GM18858 (cell line): ENCODE results near the gene USH1G.
"Not testable (repeated sequence)": the region's sequence is repeated elsewhere in the genome, so short reads cannot be mapped to it uniquely, and the experiment has no call there.

Experiments
- ATAC-seq: cut with Tn5 transposase; IDR thresholded peaks from one replicate; pipeline ENCODE4 v1.9.1; 2021; ENCODE audit not compliant: unreplicated experiment

The USH1G gene

DNA sequence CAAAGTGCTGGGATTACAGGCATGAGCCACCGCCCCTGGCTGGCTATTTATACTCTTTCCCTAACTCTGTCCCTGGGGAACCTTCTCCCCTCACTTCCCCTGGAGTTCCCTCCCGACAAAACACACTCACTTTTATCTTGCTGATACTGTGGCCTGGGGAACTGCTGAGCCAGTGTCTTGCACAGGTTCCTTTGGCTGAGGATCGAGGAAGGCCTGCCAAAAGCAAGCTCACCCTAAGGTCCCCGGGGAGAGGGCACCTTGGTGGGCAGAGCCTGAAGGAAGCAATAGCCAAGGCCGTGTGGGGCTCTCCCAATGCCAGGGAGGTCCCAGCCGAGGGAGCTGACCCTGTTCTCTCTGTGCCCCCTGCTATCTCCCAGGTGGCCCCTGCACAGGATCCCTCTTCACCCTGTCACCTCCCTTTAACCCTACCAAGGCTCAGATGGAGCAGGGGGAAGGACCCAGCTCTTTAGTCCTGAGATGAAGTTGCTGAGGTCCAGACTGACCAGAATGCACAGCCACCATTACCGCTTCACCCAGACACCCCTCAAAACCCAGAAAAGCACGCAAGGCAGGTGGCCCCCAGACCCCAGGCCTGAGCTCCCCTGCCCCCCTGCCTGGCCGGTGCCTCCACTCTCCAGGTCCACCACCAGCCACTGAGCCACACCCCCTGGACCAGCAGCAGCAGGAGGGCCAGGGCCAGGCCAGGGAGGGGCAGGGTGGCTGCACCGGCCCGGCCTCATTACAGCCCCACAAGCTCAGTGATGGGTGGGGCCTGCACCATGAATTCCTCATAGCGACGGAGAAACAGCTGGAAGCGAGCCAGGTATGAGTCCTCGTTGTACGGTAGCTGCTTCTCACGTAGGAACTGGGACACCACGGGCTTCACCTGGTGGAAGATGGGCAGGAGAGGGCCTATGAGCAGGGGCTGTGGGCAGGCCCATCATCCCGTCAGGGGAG, 45.2 kb downstream of the USH1G start:
- ATAC-seq: no peak

DNA sequence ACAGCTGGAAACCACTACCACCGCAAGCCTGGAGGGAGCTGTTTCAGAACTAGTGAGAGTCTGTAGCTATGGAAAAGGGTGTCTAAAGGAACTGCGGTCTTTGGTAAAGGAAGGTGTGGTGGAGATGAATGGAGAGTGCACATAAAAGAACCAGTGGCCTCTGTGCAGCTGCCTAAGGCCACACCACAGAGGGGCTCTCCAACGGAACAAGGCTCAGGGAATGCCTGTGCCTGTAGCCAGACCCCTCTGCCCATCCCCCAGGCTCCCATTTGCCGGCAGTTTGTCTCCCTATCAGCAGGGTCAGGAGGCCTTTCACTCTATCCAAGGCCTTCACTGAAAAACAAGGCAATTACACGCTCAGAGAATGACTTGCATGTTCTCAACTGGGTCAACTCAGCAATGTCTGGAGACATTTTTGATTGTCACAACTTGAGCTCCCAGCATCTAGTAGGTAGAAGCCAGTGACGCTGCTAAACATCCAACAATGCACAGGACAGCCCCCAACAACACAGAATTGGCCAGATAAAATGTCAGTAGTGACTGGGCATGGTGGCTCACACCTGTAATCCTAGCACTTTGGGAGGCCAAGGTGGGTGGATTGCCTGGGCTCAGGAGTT, 47.0 kb downstream of the USH1G start:
- no peak for ATAC-seq

DNA sequence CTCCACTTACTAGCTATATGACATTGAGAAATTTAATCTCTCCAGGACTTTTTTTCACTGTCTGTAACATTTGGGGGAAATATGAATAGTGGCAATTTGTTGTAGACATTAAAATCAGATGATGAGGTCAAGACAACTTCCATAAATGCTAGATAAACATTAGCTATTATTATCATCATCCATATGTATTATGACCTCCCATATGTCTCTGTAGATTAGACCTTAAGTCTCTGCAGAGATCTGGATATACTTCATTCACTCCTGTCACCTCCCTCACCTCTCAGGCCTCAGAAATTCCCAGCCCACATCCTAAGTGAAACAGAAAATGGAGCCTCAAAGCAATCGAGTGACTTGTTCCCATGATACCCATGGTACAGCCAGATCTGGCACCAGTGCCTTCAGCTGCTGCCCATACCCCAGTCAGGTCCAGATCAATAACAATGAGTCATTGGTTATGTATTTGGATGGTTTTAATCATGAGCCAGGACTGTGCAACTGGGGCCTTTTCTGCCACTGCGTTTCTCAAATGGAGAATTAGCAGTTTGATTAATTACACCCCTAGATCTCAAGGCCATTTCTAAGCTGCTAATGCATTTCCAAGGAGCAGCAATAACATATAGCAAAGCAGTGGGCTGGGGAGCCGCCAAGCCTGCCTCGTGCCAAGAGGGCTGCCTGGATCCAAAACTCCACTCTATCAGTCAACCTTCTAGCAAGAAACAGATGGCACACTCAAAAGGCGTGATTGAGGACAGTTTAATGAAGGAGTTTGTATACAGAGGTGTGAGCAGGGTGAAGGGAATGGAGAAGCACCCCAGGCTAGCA, 47.7 kb downstream of the USH1G start:
- no peak for ATAC-seq

DNA sequence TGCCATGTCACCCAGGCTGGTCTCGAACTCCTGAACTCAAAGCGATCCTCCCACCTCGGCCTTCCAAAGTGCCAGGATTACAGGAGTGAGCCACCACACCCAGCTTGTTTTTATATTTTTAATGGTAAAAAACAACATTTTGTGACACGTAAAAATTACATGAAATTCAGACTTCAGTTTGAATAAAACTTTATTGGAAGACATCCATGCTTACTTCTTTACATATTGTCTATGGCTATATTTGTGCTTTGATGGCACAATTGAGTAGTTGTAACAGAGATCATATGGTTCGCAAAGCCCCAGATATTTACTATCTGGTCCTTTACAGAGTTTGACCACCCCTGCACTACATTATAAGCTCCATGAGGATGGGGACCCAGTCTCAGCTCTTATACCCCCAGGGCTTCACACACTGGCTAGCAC, 48.4 kb downstream of the USH1G start:
- ATAC-seq: no peak

DNA sequence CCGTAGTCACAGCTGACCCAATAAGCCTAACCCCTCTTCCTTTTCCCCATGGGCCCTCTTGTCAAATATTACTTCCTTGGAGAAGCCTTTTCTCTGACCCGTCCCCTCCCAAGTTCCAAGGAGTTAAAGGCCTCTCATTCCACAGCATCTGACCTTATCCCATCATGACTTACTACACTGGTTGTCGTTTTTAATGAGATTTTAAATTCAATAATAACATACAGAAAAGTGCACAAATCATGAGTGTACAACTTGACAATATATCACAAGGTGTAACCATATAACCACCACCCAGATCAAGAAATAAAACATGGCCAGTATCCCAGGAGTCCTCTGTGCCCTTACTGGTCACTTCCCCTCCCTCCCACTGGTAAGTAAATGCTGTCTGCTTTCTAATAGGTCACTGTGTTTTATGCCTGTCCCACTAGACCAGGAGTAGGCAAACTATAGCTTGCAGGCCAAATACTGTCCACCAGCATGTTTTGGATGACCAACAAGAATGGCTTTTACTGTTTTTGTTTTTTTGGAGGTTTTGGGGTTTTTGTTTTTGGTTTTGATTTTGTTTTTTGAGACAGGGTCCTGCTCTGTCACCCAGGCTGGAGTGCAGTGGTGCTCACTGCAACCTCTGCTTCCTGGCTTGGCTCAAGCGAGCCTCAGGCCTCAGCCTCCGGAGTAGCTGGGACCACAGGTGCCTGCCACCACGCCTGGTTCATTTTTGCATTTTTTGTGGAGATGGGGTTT, 49.0 kb downstream of the USH1G start:
- ATAC-seq: no peak

DNA sequence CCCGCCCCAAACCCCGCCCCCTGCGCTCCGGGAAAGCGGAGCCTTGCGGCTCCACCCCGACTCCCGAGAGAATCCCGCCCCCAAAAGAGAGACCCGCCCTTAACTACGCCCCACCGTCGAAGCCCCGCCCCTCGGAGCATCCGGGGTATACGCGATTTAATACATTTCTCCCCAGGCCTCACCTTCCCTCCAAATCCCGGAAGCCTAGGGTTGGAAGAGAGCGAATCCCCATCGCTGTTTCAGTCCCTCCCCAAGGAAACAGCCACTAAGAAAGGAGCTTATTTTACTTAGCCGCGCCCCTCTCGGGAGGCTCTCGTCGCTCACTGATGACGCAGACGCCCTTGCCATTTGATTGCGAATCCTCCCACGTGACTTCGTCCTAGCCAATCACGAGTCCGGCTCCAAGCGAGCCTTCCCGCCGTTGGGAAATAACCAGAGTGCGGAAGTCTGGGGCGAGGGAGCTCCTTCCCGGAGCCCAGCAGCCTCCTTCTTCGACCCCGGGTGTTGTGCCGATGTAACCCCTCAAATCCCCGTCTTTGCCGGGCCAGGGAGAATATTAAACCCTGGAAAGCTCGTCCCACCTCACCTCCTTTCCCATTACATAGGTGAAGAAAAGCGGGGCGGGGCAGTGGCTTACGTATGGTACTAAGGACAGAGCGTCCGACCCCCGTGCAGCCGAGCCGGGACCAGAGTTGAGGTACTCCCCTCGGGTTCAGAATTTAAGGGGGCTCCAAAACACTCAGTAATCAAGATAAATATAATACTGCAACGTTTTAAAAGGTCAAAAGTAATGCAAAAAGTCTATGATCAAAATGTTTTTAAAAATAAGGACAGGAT, 49.8 kb downstream of the USH1G start:
- ATAC-seq: peak; percentile 68

DNA sequence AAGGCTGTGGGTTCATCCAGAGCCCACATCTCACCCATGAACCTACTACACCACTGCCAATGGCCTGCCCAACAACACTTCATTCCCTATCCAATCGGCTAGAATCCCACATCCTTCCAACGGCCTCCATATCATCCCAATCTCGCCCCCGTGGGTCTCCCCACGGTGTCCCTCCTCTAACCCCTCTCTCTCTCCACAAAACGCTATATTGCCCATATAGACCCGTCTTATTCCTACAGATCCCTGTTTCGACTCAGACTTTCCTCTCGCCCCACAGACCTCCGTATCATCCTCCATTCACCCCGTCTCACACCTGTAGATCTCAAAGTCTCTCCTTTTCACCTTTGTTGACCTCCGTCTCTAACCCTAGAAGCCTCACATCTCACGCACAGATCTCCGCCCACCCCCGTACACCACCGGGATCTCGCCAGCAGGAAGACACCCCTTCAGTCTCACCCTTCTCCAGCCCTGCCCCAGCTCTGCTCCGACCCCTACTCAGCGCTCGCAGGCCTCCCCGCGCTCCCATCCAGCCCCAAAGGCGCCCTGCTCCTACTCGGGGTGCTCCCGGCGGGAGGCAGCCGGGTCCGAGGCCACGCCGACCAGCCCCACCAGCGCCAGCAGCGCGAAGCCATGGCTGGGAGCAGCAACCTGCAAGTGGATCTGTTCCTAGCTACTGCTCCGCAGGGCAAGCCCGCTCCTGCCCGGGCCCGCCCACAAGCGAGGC, 50.6 kb downstream of the USH1G start, which contains the start of gene FDXR:
Gene FDXR (minus strand): TSS at position 682 of the 724 bp plus-strand sequence. CDS start 50 bp downstream, at position 632.
- peak; percentile 40 for ATAC-seq

DNA sequence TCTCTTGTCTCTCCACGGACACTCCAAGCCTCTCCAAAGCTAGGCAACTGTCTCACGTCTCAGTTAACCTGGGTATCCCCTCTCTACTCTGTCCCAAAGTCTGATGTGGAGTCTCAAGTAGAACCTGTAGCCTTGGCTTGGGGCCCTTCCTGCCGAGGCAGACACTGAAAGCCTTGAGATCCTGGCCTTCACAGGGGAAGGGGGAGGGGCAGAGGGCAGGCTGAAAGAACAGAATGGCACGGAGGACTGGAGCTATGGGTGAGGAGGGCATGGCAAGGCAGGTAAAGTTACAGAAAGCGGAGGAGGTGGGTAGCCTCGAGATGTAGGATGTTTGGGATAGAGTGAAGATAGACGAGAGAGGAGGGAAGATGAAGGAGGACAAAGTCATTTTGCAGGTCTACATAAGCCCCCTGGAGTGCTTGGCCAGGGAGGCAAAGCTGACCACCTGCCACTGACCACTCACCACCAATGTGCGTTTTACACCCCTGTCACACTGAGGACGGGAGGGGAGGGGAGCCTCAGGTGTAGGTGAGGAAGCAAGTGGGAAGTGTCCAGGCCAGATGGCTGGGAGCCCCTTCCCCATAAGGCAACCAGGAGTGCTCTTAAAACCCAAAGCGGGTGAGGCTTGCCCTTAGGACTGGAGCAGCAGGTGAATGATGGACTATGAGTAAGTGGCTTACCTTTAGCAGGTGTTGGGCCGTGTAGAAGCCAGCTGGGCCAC, 51.5 kb downstream of the USH1G start:
- ATAC-seq: no peak

DNA sequence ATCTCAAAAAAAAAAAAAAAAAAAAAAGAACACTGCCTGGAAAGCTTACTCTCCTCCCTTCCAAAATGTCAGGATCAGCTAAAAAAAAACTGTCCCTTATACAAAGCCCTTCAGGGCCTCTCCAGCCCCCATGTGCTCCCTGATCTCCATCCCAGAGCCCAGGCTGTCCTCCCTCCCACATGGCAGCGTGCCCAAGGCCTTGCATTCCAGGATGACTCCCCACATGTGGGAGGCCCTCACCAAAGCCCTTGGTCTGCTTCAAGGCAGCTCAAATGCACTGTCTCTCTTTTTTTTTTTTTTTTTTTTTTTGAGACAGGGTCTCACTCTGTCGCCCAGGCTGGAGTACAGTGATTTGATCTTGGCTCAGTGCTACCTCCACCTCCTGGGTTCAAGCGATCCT, 52.5 kb downstream of the USH1G start:
- ATAC-seq: no peak

DNA sequence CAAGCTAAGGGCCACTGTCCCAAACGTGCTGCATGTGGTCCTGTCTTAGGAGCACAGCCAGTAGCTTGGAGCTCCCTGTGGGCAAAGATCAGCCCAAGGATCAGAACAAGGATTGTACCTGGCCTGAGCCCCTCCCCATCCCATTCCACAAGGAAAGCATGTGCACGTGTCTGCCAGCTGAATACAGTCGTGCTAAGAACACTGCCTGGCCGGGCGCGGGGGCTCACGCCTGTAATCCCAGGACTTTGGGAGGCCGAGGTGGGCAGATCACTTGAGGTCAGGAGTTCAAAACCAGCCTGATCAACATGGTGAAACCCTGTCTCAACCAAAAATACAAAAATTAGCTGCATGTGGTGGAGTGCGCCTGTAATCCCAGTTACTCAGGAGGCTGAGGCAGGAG, 53.0 kb downstream of the USH1G start:
- ATAC-seq: not testable (repeated sequence)

DNA sequence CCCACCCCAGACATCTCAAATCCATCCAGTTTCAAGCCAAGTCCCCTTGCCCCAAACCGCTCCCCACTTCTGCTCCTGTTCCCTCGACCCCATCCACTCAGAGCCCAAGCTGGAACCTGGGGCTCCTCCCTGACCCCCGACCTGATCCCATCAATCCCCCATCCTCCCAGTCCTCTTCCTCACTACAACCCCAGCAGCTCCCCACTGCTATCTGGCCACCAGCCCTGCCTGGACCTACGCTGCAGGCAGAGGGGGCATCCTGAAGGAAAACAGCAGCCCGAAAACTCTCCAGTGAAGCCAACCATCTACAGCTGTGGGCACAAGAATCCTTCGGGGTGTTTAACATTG, 54.2 kb downstream of the USH1G start:
- ATAC-seq: no peak

DNA sequence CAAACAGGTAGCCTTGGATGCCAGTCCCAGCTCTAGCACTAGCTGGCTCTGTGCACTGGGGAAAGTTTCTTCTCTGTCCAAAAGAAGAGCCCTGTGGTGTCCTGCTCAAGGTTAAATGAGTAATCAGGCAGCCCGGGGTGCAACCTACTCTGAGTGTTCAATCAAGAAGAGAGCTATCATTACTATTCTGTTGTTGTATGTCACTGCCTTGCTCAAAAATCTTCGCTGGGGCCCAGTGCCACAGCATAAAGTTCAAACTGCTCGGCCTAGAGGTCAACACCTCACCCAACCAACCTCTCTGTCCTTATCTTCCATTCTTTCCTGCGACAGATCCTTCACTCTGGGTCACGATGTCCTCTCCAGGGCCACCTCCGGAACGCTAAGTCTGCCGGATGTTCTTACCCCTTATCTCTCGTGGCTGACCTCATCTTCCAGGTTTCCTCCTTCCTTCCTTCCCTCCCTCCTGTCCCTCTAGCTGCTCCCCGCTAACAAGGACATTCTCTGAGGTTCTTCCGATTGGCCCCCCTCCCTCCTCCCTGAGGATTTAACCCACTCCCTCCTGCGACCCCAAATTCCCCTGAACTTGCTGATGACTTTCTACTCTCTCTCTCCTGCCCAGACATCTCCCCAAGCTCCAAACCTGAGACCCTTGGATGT, 54.7 kb downstream of the USH1G start:
- ATAC-seq: no peak

DNA sequence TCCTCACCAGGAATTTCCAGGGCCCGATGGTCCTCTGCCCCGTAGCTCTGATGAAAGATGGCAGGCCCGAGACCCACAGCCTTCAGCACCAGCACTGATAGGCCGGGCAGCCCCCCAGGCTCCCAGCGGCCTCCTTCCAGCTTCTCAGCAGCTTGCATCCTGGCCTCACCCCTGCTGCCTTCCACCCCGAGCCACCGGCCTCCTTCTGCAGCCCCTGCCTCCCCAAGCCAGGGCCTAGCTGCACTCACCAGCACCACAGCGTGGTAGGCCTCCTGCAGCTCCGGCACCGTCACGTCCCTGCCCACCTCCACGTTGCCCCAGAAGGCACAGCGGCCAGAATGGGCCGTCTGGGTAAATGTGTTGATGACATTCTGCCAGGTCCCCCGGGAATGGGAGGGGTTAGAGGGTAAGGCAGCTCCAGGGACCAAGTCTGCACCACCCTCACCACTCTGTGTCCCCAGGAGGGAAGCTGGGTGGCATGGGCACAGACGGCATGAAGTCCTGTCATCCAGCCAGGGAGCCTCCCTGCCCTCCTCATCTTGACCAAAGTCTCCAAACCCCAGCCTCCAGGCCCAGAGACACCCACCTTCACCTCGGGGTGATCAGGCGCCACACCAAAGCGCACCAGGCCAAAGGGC, 56.7 kb downstream of the USH1G start:
- ATAC-seq: no peak
